CD14-positive monocyte (primary cell): ENCODE data around the gene TNIP2. TPM values are rescaled to one million over a fixed set of nuclear protein-coding genes. Genes with fewer than 3 reads are reported as not detected.

Experiments
- DNase-seq, 3 donors: peaks; one replicate each; pipeline ENCODE4 v3.0.0-alpha.2; 2011 to 2022
- H2AFZ ChIP-seq: 2 replicates; pipeline ENCODE4 v1.6.0; 2012; ENCODE audit warnings: mild to moderate bottlenecking, low read depth, low read length, inconsistent platforms; ENCODE audit not compliant: insufficient read depth, poor library complexity, severe bottlenecking
- H3K27ac ChIP-seq, 2 donors: 1 replicate in 1 of 2; 2 replicates in 1 of 2; pipeline ENCODE4 v1.5.1; 2012 to 2013; ENCODE audit warnings: low read length in 2 of 2, control low read depth in 1 of 2, inconsistent platforms in 1 of 2, low read depth in 1 of 2, mild to moderate bottlenecking in 1 of 2
- H3K27me3 ChIP-seq, 2 donors: one replicate each; pipeline versions ENCODE4 v1.6.0 to v1.6.1; 2011 to 2013; ENCODE audit warnings: low read length in 2 of 2; ENCODE audit not compliant: control insufficient read depth in 2 of 2, insufficient read depth in 2 of 2
- H3K36me3 ChIP-seq, 2 donors: replicated peaks in 1 of 2; 1 replicate in 1 of 2; 2 replicates in 1 of 2; pipeline versions ENCODE4 v1.5.1 to v1.6.1; 2012 to 2013; ENCODE audit warnings: low read length in 2 of 2, control low read depth in 1 of 2, inconsistent platforms in 1 of 2, mild to moderate bottlenecking in 1 of 2; ENCODE audit not compliant: insufficient read depth in 2 of 2, control insufficient read depth in 1 of 2
- H3K4me1 ChIP-seq, 2 donors: 1 replicate in 1 of 2; 2 replicates in 1 of 2; pipeline versions ENCODE4 v1.5.1 to v1.6.1; 2012 to 2013; ENCODE audit warnings: low read length in 2 of 2, control low read depth in 1 of 2, inconsistent platforms in 1 of 2, mild to moderate bottlenecking in 1 of 2, moderate library complexity in 1 of 2; ENCODE audit not compliant: insufficient read depth in 2 of 2, control insufficient read depth in 1 of 2
- H3K4me2 ChIP-seq: replicated peaks from 2 replicates; pipeline ENCODE3; 2012; ENCODE audit warnings: low read length, moderate library complexity, mild to moderate bottlenecking; ENCODE audit not compliant: poor library complexity, severe bottlenecking; ENCODE audit errors: extremely low read depth
- H3K4me3 ChIP-seq, 3 experiments: fragments of 200-600 bp in 1 of 3; sonication (generic) in 1 of 3; replicated peaks in 1 of 3; 1 replicate in 2 of 3; 2 replicates in 1 of 3; pipeline ENCODE4 v1.5.1; 2011 to 2013; ENCODE audit warnings: low read length in 3 of 3, mild to moderate bottlenecking in 3 of 3, control low read depth in 2 of 3, low read depth in 2 of 3, inconsistent platforms in 1 of 3, moderate library complexity in 1 of 3
- H3K79me2 ChIP-seq: 2 replicates; pipeline ENCODE4 v1.6.0; 2012; ENCODE audit warnings: mild to moderate bottlenecking, control low read depth, inconsistent platforms, low read length, moderate library complexity; ENCODE audit not compliant: insufficient read depth
- H3K9ac ChIP-seq: 2 replicates; pipeline ENCODE4 v1.6.0; 2017; ENCODE audit warnings: low read length, mild to moderate bottlenecking; ENCODE audit not compliant: insufficient read depth, poor library complexity, severe bottlenecking
- H3K9me3 ChIP-seq, 2 donors: replicated peaks in 1 of 2; 1 replicate in 1 of 2; 2 replicates in 1 of 2; pipeline versions ENCODE4 v1.5.1 to v1.6.1; 2012 to 2013; ENCODE audit warnings: low read length in 2 of 2, control low read depth in 1 of 2; ENCODE audit not compliant: control insufficient read depth in 1 of 2, insufficient read depth in 1 of 2
- H4K20me1 ChIP-seq: 2 replicates; pipeline ENCODE4 v1.6.0; 2012; ENCODE audit warnings: mild to moderate bottlenecking, low read length, control low read depth, moderate library complexity; ENCODE audit not compliant: insufficient read depth
- H3K27ac Mint-ChIP-seq, 7 donors: one replicate each; pipeline ENCODE4 v1.8.0; 2020; ENCODE audit warnings: mild to moderate bottlenecking in 7 of 7, mixed read lengths in 7 of 7, moderate library complexity in 6 of 7, inconsistent platforms in 2 of 7
- H3K27me3 Mint-ChIP-seq, 3 donors: one replicate each; pipeline ENCODE4 v1.8.0; 2021 to 2022; ENCODE audit warnings: low read depth in 3 of 3, mild to moderate bottlenecking in 3 of 3, mixed read lengths in 3 of 3, moderate library complexity in 3 of 3, inconsistent platforms in 1 of 3
- H3K36me3 Mint-ChIP-seq, 2 donors: one replicate each; pipeline ENCODE4 v1.8.0; 2020; ENCODE audit warnings: mixed read lengths in 2 of 2, inconsistent platforms in 1 of 2, mild to moderate bottlenecking in 1 of 2
- H3K4me1 Mint-ChIP-seq: one replicate; pipeline ENCODE4 v1.8.0; 2020; ENCODE audit warnings: mild to moderate bottlenecking, mixed read lengths
- H3K4me3 Mint-ChIP-seq, 2 donors: one replicate each; pipeline ENCODE4 v1.8.0; 2020; ENCODE audit warnings: mild to moderate bottlenecking in 2 of 2, mixed read lengths in 2 of 2, moderate library complexity in 1 of 2
- H3K9me3 Mint-ChIP-seq, 7 donors: one replicate each; pipeline ENCODE4 v1.8.0; 2020 to 2022; ENCODE audit warnings: mixed read lengths in 7 of 7, mild to moderate bottlenecking in 6 of 7, moderate library complexity in 6 of 7, inconsistent platforms in 2 of 7
- CTCF ChIP-seq: fragments of 200-600 bp; IDR thresholded peaks from one replicate; pipeline ENCODE4 v1.8.0; 2022; ENCODE audit warnings: antibody characterized with exemption, mild to moderate bottlenecking
- WGBS: methylation state at CpG from one replicate; pipeline ENCODE4 v1.1.5; 2013; ENCODE audit warnings: missing lambda C conversion rate; ENCODE audit not compliant: insufficient coverage; 5-methylcytosine and 5-hydroxymethylcytosine counted together
- intact Hi-C, 2 donors: fragments of 100-400 bp; cut with micrococcal nuclease; formaldehyde crosslinking; loops; one replicate each; pipeline versions ENCODE4 v1.15.0 to v1.15.1; 2023
- polyA plus RNA-seq, 3 donors: library from polyadenylated mRNA; depleted of rRNA in 1 of 3; unstranded in 2 of 3; stranded (reverse) in 1 of 3; fragments of 300-500 nt in 2 of 3; fragments of >200 nt in 1 of 3; fragmentation: Illumina TruSeq in 2 of 3; gene quantifications; 1 replicate in 2 of 3; 2 replicates in 1 of 3; pipeline ENCODE4 v1.2.3, GENCODE V29; 2012 to 2021

Gene TNIP2
- polyA plus RNA-seq, 3 donors: 27.6 to 75.7 (median 28.2) TPM

GRCh38 chr4:2716236-2716635 lies 39.9 kb downstream of the TNIP2 start:
- TF ChIP-seq CTCF: no peak
- H3K27me3 ChIP-seq: no peaks in the 10 kb centered on the region
- H3K27ac ChIP-seq: no peak overlapping the region
- 100% methylated on average over 7 of the region's 8 CpGs for WGBS
- intact Hi-C loops: no loop called here
- H3K4me2 ChIP-seq: no peak overlapping the region
- Mint-ChIP-seq H3K9me3 (no peaks in the 10 kb centered on the region), H3K36me3 (peaks cover 56 to 85% of the 10 kb centered on the region in 2 donors), H3K27ac (no peak overlapping the region), H3K4me3 (no peak overlapping the region), H3K4me1 (peaks cover 22% of the 10 kb centered on the region), H3K27me3 (no peaks in the 10 kb centered on the region)
- peaks cover 38 to 76% of the 10 kb centered on the region in 2 donors for H3K36me3 ChIP-seq
- H3K9ac ChIP-seq: no peak overlapping the region
- peaks cover 0 to 9% of the 10 kb centered on the region in 2 donors for H3K4me1 ChIP-seq
- H4K20me1 ChIP-seq: peaks cover 26% of the 10 kb centered on the region
- no peak overlapping the region for H2AFZ ChIP-seq
- no peaks in the 10 kb centered on the region for H3K79me2 ChIP-seq
- DNase-seq: no peak
- H3K4me3 ChIP-seq: no peak overlapping the region
- H3K9me3 ChIP-seq: no peaks in the 10 kb centered on the region

- WGBS: 82% methylated on average over 4 of the region's 5 CpGs
- intact Hi-C loops: no loop called here
- DNase-seq: no peak
Measured at GRCh38 chr4:2715426-2715825, 40.7 kb downstream of the TNIP2 start.

More at GRCh38 chr4:2715426-2715825, 40.7 kb downstream of the TNIP2 start:
- H3K36me3 ChIP-seq: peaks cover 37 to 68% of the 10 kb centered on the region in 2 donors
- no peaks in the 10 kb centered on the region for H3K9me3 ChIP-seq
- H3K27ac ChIP-seq: no peak overlapping the region
- no peak overlapping the region for H2AFZ ChIP-seq
- Mint-ChIP-seq H3K4me1 (peaks cover 22% of the 10 kb centered on the region), H3K9me3 (no peaks in the 10 kb centered on the region), H3K36me3 (peaks cover 57 to 85% of the 10 kb centered on the region in 2 donors), H3K27me3 (peaks cover 0 to 2% (median 0%) of the 10 kb centered on the region in 3 donors), H3K4me3 (no peak overlapping the region), H3K27ac (peak overlapping the region in 2 of 7 donors; percentile 71 to 75)
- H3K79me2 ChIP-seq: no peaks in the 10 kb centered on the region
- peaks cover 0 to 9% of the 10 kb centered on the region in 2 donors for H3K4me1 ChIP-seq
- no peaks in the 10 kb centered on the region for H3K27me3 ChIP-seq
- H3K9ac ChIP-seq: no peak overlapping the region
- no peak overlapping the region for H3K4me3 ChIP-seq
- TF ChIP-seq CTCF: no peak
- H3K4me2 ChIP-seq: no peak overlapping the region
- H4K20me1 ChIP-seq: peaks cover 26% of the 10 kb centered on the region
